BLaER1 treated with 17β-estradiol and CSF1 and Interleukin-3, amounts not matched to agents 10 nM and 100 nM (cell line): Measurements from ENCODE around the gene NTRK3.
A peak's percentile ranks its signal among the peaks of the same experiment; 100 is the strongest.

Experiments used
- H3K27ac ChIP-seq, 11 experiments: shearing (Covaris generic); formaldehyde crosslinking; 2 replicates each; pipeline ENCODE4 v1.8.1; 2022
- H3K27me3 ChIP-seq, 11 experiments: shearing (Covaris generic); formaldehyde crosslinking; 2 replicates each; pipeline ENCODE4 v1.8.1; 2022
- H3K36me3 ChIP-seq, 11 experiments: shearing (Covaris generic); formaldehyde crosslinking; 2 replicates each; pipeline ENCODE4 v1.8.1; 2022
- H3K4me1 ChIP-seq, 10 experiments: shearing (Covaris generic); formaldehyde crosslinking; 2 replicates each; pipeline ENCODE4 v1.8.1; 2022
- H3K4me2 ChIP-seq, 11 experiments: shearing (Covaris generic); formaldehyde crosslinking; 2 replicates each; pipeline ENCODE4 v1.8.1; 2022
- H3K4me3 ChIP-seq, 10 experiments: shearing (Covaris generic); formaldehyde crosslinking; 2 replicates each; pipeline ENCODE4 v1.8.1; 2022
- H3K9ac ChIP-seq, 11 experiments: shearing (Covaris generic); formaldehyde crosslinking; 2 replicates each; pipeline ENCODE4 v1.8.1; 2022
- H3K9me3 ChIP-seq, 11 experiments: shearing (Covaris generic); formaldehyde crosslinking; replicated peaks in 1 of 11; 2 replicates each; pipeline ENCODE4 v1.8.1; 2022
- H4K20me1 ChIP-seq, 11 experiments: shearing (Covaris generic); formaldehyde crosslinking; 2 replicates each; pipeline ENCODE4 v1.8.1; 2022
- Cebpa-rat ChIP-seq, 11 experiments: shearing (Covaris generic); IDR thresholded peaks; 2 replicates each; pipeline ENCODE4 v1.8.1; 2022

The NTRK3 gene

DNA sequence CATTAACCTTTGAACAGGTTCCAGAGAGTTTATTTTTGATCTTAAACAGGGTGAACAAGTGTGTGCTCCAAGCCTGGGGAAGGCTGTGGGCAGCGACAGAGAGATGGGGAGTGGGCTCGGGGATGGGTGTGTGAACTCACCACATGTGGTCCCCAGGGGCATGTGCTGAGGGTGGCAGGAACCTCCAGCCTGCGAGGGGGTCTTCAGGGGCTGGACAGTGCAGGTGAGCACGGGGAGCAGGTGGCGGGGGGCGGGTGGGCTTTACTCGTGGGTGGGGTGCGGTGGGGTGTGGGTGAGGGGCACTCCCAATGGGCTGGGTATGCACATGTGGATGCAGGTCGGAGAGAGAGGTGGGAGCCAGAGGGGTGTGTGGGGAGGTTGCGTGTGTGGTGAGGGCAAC is 9.6 kb upstream of the NTRK3 start:
- Histone ChIP-seq H3K27ac (no peak overlapping the region), H3K9me3 (no peaks in the 10 kb centered on the region), H3K4me1 (no peaks in the 10 kb centered on the region), H3K4me2 (no peak overlapping the region), H3K9ac (no peak overlapping the region), H4K20me1 (peaks cover 0 to 9% (median 0%) of the 10 kb centered on the region in 11 experiments; a peak in 1 of 22 replicates), H3K36me3 (no peaks in the 10 kb centered on the region), H3K4me3 (no peak overlapping the region), H3K27me3 (no peaks in the 10 kb centered on the region)
- no peak for TF ChIP-seq Cebpa-rat (IDR thresholded peaks at IDR 0.05)

DNA sequence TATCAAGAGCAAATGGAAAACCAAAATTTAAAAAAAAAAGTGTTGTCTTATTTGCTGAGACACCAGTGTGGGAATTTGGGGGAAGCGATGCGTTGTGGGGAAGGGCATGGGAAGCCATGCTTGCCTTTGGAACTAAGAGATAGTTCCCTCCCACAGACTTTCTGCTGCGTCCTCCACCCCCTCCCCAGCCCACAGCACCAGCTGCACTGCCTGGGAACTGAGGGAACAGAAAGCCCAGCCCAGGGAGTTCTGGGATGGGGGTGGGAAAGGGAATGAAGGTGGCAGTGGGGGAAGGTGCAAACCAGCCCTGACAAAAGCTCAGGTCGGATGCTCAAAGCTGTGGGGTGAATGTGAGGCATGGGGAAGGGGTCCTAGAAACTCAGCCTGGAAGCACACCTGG is 8.1 kb upstream of the NTRK3 start:
- H3K4me3 ChIP-seq = no peak overlapping the region
- TF ChIP-seq Cebpa-rat (IDR thresholded peaks at IDR 0.05) = no peak
- peaks cover 0 to 17% (median 0%) of the 10 kb centered on the region in 11 experiments; a peak in 1 of 22 replicates for H4K20me1 ChIP-seq
- no peaks in the 10 kb centered on the region for H3K4me1 ChIP-seq
- H3K9ac ChIP-seq = no peak overlapping the region
- H3K27ac ChIP-seq = no peak overlapping the region
- peaks cover 0 to 10% (median 4%) of the 10 kb centered on the region in 11 experiments; a peak in 10 of 22 replicates for H3K27me3 ChIP-seq
- no peaks in the 10 kb centered on the region for H3K36me3 ChIP-seq
- no peak overlapping the region for H3K4me2 ChIP-seq
- H3K9me3 ChIP-seq = no peaks in the 10 kb centered on the region

DNA sequence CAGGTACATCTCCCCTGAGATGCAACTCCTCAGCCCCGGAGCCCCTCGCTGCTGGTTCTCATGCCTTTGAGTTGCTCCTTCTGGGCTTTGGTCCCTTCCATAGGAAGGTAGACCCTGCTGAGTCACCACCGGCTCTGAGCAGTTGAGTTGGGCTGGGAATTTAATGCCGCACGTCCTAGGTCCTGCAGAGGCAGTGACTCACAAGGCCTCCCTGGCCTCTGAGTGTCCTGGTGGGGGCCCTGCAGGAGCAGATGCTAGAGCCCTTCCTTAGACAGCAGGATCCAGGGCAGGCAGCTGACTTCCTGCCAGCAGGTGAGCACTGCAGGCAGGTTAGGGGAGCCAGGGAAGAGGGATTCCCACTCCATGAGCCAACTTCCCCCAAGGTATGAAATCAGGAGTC is 5.5 kb upstream of the NTRK3 start:
- H3K4me1 ChIP-seq = peaks cover 0 to 7% (median 4%) of the 10 kb centered on the region in 10 experiments; a peak in 5 of 20 replicates
- H3K27ac ChIP-seq = no peak overlapping the region
- H3K9ac ChIP-seq = no peak overlapping the region
- peaks cover 19 to 36% (median 30%) of the 10 kb centered on the region in 11 experiments for H3K27me3 ChIP-seq
- H4K20me1 ChIP-seq = peaks cover 0 to 17% (median 0%) of the 10 kb centered on the region in 11 experiments; a peak in 4 of 22 replicates
- no peaks in the 10 kb centered on the region for H3K9me3 ChIP-seq
- TF ChIP-seq Cebpa-rat (IDR thresholded peaks at IDR 0.05) = no peak
- H3K36me3 ChIP-seq = no peaks in the 10 kb centered on the region
- no peak overlapping the region for H3K4me2 ChIP-seq
- H3K4me3 ChIP-seq = no peak overlapping the region

DNA sequence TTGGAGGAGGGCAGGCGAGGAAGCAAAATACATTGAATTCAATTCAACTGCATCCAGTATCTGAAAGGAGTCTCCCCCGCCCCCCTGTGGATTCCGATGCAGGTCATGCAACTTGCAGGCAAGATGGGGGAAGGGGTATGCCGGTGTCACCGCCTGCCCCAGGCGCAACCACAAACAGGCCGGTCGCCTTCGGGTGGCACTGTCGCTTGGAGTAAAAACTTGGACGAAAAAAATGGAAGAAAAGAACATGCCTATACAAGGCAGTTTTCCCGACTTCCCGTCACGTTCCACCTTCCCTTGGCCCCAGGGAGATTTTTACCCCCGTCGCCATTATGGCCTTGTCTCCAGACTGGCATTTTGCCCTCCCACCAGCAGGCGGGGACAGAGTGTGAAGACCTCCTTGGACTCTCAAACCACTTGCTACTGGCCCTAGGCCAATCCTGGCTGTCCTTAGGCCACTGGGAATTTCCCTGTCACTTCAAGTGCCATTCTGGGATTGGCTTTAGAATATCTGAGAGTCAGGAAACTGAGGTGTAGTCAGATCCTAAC is 1.6 kb upstream of the NTRK3 start:
- no peak overlapping the region for H3K27ac ChIP-seq
- no peak overlapping the region for H3K4me2 ChIP-seq
- H3K27me3 ChIP-seq = peaks cover 54 to 74% (median 67%) of the 10 kb centered on the region in 11 experiments

DNA sequence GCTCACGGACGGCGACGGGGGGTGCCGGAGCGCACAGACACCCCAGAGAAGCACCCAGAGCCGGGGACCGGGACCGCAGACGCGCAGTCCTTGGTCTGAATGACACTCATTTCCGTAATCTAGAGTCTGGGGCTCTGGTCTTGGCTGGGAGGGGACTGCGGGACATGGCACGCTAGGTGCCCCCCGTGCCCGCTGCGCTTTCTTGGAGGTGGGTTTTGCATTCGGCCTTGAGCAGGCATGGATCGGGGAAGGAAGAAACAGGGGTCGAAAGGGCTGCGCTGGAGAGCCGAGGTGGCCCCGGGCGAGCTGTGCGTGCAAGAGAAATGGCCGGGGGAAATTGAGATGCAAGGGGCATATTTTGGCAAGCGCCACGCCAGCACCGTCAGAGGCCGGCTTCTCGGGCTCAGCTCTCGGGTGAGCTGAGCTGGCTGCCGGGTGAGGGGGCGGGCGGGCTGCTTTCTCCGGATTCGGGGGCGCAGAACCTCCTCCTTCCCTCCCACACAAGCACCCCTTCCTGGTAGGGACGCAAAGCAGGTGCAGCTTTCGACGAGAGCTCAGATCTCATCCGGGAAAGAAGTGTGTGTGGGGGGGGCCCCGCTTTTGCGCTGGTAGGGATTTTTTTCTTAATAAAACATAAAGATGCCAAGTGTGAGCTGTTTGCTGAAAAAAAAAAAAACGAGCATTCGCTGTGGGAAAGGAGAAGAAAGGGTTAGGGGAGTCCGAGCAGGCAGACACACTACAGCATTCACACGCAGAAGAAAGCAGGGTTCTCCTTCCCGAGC is 963 bp upstream of the NTRK3 start:
- Histone ChIP-seq H3K9ac (no peak overlapping the region), H3K4me1 (peaks cover 5 to 15% (median 11%) of the 10 kb centered on the region in 10 experiments; a peak in 19 of 20 replicates), H3K4me3 (peak overlapping the region; percentile 43 to 67 (median 54); a peak in 19 of 20 replicates), H3K27ac (no peak overlapping the region), H3K9me3 (no peaks in the 10 kb centered on the region), H3K4me2 (peak overlapping the region; percentile 64 to 84 (median 76)), H3K27me3 (peaks cover 57 to 80% (median 72%) of the 10 kb centered on the region in 11 experiments), H4K20me1 (peaks cover 0 to 35% (median 8%) of the 10 kb centered on the region in 11 experiments; a peak in 13 of 22 replicates), H3K36me3 (no peaks in the 10 kb centered on the region)
- no peak for TF ChIP-seq Cebpa-rat (IDR thresholded peaks at IDR 0.05)

More for the DNA sequence above, 1.6 kb upstream of the NTRK3 start:
- Histone ChIP-seq H3K9ac (no peak overlapping the region), H3K9me3 (no peaks in the 10 kb centered on the region), H3K4me3 (no peak overlapping the region), H4K20me1 (peaks cover 0 to 35% (median 8%) of the 10 kb centered on the region in 11 experiments; a peak in 13 of 22 replicates), H3K4me1 (peaks cover 5 to 15% (median 11%) of the 10 kb centered on the region in 10 experiments; a peak in 19 of 20 replicates), H3K36me3 (no peaks in the 10 kb centered on the region)
- no peak for TF ChIP-seq Cebpa-rat (IDR thresholded peaks at IDR 0.05)

DNA sequence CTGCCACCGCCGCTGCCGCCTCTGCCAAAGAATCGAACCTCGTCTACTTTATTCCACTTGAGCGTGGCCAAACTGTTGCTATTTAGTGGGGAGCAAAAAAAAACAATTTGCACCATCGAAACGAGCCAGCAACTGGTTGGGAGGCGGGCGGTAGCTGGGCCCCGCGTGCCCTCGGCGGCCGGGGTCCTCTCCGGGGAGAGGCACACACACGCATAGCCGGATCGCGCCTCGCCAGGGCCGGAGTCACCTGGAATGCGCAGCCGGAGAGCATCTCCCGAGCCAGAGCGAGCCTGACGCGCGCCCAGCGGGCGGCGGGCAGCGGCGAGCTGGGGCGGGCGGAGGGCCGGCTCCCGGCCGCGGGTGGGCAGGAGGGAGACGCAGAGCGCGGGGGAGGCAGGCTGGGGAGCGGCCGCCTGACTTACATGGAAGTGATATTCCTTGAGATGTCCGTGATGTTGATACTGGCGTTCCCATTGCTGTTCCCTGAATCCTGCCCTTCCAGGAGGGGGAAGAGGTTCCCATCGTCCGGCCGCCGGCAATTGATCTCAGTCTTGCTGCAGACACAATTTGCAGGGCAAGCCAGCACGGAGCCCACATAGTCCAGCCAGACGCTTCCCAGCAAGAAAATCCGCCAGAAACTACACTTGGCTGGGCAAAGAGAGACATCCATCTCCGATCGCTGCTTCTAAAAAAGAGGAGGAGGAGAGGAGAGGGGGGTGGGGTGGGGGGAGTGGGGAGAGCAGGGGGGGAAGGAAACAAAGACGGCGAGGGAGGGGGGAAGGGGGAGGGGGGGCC is 858 bp downstream of the NTRK3 start:
- H4K20me1 ChIP-seq = peaks cover 0 to 32% (median 8%) of the 10 kb centered on the region in 11 experiments; a peak in 13 of 22 replicates
- no peak overlapping the region for H3K27ac ChIP-seq
- no peak for TF ChIP-seq Cebpa-rat (IDR thresholded peaks at IDR 0.05)
- no peaks in the 10 kb centered on the region for H3K9me3 ChIP-seq
- H3K4me2 ChIP-seq = peak overlapping the region; percentile 92 to 99 (median 98)
- H3K9ac ChIP-seq = no peak overlapping the region
- peaks cover 5 to 15% (median 11%) of the 10 kb centered on the region in 10 experiments; a peak in 19 of 20 replicates for H3K4me1 ChIP-seq
- peaks cover 57 to 80% (median 72%) of the 10 kb centered on the region in 11 experiments for H3K27me3 ChIP-seq
- H3K36me3 ChIP-seq = no peaks in the 10 kb centered on the region
- peak overlapping the region; percentile 23 to 71 (median 59); a peak in 15 of 20 replicates for H3K4me3 ChIP-seq

DNA sequence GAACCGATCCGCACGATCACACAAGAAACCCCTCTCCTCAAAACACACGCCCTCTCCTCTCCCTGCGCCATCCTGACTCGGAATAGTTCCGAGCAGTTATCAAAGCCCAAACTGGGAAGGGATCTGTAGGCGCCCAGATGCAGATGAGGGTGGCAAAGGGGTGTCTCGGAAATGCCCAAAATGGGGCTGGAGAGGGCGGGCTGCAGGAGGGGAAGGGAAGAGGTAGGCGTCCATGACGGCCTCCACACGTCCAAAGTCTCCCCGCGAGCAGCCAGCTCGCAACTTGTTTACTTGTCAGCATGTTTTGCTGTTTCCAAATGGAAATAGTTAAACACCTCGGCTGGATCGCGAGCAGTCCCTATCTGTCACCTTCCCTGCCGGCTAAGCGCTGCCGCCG is 1.5 kb downstream of the NTRK3 start:
- H3K27ac ChIP-seq = no peak overlapping the region
- peaks cover 57 to 76% (median 70%) of the 10 kb centered on the region in 11 experiments for H3K27me3 ChIP-seq
- TF ChIP-seq Cebpa-rat (IDR thresholded peaks at IDR 0.05) = no peak
- no peaks in the 10 kb centered on the region for H3K9me3 ChIP-seq
- no peaks in the 10 kb centered on the region for H3K36me3 ChIP-seq
- no peak overlapping the region for H3K9ac ChIP-seq
- peak overlapping the region in 8 of 11 experiments; percentile 44 to 98 (median 70); a peak in 11 of 22 replicates for H3K4me2 ChIP-seq
- H4K20me1 ChIP-seq = peaks cover 0 to 32% (median 8%) of the 10 kb centered on the region in 11 experiments; a peak in 13 of 22 replicates
- H3K4me1 ChIP-seq = peaks cover 5 to 15% (median 11%) of the 10 kb centered on the region in 10 experiments; a peak in 19 of 20 replicates
- peak overlapping the region in 3 of 10 experiments; percentile 30 to 41 (median 31); a peak in 1 of 20 replicates for H3K4me3 ChIP-seq

DNA sequence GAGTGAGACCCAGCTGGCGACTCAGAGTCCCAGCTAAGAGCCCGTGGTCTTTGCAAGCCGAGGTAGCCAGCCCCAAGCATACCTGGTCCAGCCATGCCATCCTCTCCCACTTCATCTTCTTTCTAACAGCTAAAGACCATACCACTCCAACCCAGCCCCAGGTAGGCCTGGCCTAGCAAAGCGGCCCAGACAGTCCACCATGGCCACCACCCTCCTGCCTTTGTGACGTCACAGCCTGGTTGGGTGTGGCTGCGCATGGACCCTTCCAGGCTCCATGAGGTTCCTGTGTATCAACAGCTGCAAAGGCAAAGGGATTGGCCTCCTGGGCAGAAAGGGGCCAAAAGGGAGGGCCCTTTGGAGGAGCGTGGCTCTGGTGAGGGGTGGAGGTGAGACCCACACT is 4.1 kb downstream of the NTRK3 start:
- peaks cover 9 to 23% (median 17%) of the 10 kb centered on the region in 10 experiments for H3K4me1 ChIP-seq
- no peak overlapping the region for H3K4me3 ChIP-seq
- H4K20me1 ChIP-seq = peaks cover 0 to 26% (median 6%) of the 10 kb centered on the region in 11 experiments; a peak in 13 of 22 replicates
- no peak overlapping the region for H3K4me2 ChIP-seq
- H3K27ac ChIP-seq = no peak overlapping the region
- H3K9me3 ChIP-seq = no peaks in the 10 kb centered on the region
- no peak overlapping the region for H3K9ac ChIP-seq
- no peaks in the 10 kb centered on the region for H3K36me3 ChIP-seq
- no peak for TF ChIP-seq Cebpa-rat (IDR thresholded peaks at IDR 0.05)
- peaks cover 42 to 50% (median 45%) of the 10 kb centered on the region in 11 experiments for H3K27me3 ChIP-seq
